Stomach (tissue), 4 donors: ENCODE data around the gene LSAMP.
"Not testable (repeated sequence)": the region's sequence is repeated elsewhere in the genome, so short reads cannot be mapped to it uniquely, and the experiment has no call there.

Source experiments
- CTCF ChIP-seq, 7 experiments: fragments of 450-650 bp in 4 of 7; fragments of 200-600 bp in 3 of 7; sonication (generic) in 3 of 7; IDR thresholded peaks; one replicate each; pipeline ENCODE4 v1.5.1; 2016 to 2019; ENCODE audit warnings: antibody characterized with exemption in 7 of 7, control low read depth in 2 of 7, mild to moderate bottlenecking in 1 of 7
- POLR2A ChIP-seq, 4 donors: fragments of 450-650 bp; IDR thresholded peaks; one replicate each; pipeline ENCODE4 v1.6.1; 2016; ENCODE audit warnings: antibody characterized with exemption in 4 of 4, control low read depth in 2 of 4, mild to moderate bottlenecking in 1 of 4, moderate library complexity in 1 of 4
- POLR2AphosphoS5 ChIP-seq, 3 donors: sonication (generic); formaldehyde crosslinking; IDR thresholded peaks; one replicate each; pipeline ENCODE4 v1.6.1; 2016; ENCODE audit warnings: antibody characterized with exemption in 3 of 3

DNA sequence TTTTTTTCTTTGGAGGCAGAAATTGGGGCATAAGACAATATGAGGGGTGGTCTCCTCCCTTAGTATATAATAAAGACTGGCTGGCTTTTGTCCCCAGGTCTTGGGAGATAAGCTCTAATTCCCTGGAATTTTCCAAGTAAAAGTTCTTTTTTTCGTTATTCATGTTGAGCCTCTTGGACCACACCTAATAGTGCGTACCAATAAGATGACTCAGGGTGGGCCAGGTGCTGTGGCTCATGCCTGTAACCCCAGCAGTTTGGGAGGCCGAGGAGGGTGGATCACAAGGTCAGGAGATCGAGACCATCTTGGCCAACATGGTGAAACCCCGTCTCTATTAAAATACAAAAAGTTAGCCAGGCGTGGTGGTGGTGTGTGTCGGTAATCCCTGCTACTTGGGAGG is 645.2 kb downstream of the LSAMP start:
- TF ChIP-seq POLR2AphosphoS5, POLR2A, CTCF (IDR thresholded peaks at IDR 0.05): not testable (repeated sequence)
